HG03575 (cell line): ENCODE data around the gene C3orf20.
"Not testable (repeated sequence)": the region's sequence is repeated elsewhere in the genome, so short reads cannot be mapped to it uniquely, and the experiment has no call there.

Source experiments
- ATAC-seq: cut with Tn5 transposase; IDR thresholded peaks from one replicate; pipeline ENCODE4 v1.9.1; 2021; ENCODE audit not compliant: unreplicated experiment, insufficient number of reproducible peaks, low FRiP score; ENCODE audit errors: extremely low read depth

C3orf20 gene

DNA sequence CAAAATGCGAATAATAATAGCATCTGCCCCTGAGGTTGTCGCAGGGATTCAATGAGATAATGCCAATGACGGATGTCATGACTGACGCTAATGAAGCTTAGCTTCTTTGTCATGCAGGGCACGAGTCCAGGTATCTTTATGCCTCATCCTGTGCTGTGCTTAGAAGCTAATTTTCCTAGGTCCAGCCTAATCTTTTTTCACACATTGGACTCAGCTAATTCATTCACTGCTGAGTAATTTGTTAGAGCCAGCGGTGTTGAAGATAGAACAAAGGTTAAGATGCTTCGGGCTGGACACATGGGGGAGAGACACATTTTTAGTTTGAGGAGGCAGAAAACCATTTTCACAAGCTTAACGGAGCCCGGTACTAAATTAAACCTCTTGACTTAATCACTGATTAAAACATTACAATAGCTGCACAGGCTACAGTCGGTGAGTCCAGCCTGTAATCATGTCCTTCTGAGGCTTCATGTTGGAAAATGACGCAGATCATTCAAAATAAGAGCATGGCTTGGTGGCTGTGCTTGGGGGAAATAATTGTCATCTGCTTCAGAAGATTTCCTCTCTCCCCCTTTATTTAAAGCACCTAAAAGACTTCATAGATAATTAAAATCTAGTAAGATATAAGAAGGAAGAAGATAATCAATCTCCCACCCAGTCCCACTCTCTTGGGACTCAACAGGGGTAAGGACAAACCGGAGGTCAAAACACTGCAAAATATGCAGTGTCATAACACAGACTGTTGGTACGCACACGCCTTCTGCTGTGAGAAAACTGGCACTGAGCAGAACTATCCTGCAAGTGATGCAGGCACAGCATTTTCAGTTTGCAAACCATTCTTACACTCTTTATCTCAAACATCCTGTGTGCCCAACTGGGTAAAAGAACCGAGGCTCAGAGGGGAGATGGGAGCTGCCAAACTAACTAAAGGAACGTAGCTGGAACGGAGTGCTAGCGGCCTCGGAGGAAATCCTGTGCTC lies 26.7 kb upstream of the C3orf20 start:
- ATAC-seq, result no peak

DNA sequence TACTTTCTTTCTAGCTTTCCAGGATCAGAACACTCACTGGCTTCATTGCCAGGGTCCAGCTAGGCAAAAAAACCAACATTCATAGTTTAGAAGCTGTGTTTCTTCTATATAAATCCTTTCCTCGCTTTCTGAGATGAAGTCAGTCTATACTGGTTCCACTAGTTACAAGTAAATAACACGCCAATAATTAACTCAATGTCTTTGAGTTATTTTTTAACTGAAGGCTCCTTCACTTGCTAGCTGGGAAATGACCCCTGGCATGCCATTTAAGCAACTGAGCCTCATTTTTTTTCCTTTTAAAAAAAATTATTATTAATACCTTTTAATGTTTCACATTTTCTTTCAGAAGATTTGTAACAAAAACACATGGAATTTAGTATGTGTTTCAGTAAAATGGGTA lies 25.5 kb upstream of the C3orf20 start:
- ATAC-seq, result no peak

DNA sequence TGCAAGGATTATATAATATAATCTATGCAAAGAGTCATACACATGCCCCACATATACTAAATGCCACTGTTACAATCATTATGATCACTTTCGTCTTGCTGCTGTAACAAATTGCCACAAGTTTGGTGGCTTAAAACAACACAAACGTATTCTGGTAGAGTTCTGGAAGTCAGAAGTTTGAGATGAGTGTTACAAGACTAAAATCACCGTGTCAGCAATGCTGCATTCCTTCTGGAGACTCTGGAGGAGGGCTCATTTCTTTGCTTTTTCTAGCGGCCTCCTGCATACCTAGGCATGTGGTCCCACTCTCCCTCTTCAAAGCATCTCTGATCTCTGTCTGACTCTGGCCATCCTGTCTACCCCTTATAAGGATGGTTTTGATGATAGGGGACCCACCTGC lies 24.7 kb upstream of the C3orf20 start:
- no peak for ATAC-seq

DNA sequence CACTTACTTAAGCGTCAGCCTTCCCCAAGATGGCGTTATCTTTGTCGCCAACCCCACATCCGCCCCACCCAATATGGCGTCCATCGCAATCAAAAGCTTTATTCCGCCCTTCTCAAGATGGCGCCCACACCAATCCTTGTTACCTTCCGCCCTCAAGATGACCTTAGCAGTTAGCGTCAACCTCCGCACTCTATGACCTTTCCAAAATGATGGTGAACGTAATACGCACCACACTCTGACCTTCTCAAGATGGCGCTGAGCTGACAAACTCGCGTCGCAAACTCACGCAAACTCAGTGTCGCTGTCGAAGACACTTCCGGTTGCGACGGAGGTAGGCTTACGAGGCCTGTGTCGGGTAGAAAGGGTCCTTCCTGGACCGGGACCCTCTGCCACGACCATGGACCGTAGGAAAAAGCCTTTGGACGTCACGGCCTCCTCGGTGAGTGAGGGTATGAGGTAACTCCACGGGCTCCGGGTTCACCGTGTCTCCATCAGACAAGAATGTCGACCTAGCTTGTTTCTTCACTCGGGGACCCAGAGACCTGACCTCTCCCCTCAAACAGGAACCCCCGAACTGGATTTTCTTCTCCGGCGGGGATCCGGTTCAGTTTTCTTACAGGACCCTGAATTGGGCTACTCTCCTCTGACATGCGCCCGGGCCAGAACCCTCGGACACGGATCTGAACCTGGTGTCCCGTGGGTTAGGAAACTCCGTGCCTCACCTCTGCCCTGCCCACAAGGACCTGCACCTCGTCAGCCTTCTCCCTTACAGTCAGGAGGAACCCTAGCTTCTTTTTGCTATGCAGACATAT lies 23.3 kb upstream of the C3orf20 start, which contains the start of gene CCDC174:
CCDC174 (plus strand) TSS at position 323 of the 812 bp plus-strand sequence; CDS start at position 398, 75 bp downstream.
- peak; percentile 97 for ATAC-seq

DNA sequence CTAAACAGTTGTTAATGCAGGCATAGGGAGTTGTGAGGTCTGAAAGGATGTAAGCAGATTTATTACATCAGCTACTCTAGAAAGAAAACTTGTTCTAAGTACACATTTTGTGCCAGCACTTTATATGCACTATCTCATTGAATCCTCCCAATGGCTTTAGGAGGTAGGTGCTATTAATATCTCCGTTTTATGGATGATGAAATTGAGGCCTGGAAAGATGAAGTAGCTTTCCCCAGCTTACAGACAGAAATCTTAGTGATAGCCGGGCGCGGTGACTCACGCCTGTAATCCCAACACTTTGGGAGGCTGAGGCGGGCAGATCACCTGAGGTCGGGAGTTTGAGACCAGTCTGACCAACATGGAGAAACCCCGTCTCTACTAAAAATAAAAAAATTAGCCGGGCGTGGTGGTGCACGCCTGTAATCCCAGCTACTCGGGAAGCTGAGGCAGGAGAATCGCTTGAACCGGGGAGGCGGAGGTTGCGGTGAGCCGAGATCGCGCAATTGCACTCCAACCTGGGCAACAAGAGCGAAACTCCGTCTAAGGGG lies 22.5 kb upstream of the C3orf20 start:
- ATAC-seq, result not testable (repeated sequence)

DNA sequence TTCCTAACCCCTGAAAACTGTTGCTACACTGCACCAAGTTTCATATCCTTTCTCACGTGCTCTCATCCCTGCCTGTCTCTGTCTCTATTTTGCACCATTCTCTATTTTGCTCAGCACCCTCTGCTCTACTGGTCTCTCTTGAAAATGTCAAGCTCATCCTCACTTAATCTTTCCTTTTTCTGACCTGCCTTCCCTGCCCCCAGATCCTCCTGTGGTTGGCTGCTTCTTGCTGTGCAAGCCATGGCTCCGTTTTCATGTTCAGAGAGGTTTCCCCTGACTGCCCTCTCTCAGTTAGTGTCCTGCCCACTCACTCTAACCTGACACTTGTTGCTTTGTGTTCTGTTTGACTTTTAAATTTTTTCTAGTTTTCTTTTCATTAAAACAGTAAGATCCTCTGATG lies 17.4 kb upstream of the C3orf20 start:
- no peak for ATAC-seq

DNA sequence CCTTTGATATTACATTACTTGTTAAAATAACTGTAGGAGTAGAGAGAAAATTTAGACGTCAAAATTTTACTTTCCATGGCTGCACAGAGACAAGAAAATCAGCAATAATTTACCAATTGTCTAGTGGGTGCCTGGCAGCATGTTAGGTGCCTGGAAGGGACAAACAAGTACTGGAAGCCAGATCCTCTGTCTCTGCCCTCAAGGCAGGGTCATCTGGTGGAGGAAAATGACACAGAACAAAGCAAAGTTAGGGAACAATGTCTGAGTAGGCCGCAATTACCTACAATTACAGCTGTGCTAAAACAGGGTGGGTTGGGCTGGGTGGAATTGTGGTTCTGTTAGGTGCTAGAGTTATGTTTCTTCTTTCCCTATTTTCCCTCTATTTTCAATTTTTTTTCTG lies 16.0 kb upstream of the C3orf20 start:
- ATAC-seq, result no peak

DNA sequence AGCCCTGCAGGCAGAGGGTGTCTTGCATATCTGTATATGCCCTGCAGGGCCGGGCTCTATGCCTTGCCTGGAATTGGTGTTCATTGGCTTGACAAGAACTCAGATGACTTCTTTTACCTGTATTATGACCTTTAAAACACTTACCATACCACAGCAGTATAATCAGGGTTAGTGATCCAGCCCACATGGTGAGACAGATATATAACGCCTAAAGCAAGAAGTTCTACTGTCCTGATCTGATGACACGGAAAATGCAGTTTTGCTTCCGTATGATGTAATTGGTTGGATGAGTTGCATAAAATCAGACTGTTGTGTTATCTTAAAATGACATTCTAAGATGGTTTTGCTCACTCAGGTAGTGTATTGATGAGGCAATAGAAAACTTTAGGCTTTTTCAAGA lies 14.0 kb upstream of the C3orf20 start:
- no peak for ATAC-seq

DNA sequence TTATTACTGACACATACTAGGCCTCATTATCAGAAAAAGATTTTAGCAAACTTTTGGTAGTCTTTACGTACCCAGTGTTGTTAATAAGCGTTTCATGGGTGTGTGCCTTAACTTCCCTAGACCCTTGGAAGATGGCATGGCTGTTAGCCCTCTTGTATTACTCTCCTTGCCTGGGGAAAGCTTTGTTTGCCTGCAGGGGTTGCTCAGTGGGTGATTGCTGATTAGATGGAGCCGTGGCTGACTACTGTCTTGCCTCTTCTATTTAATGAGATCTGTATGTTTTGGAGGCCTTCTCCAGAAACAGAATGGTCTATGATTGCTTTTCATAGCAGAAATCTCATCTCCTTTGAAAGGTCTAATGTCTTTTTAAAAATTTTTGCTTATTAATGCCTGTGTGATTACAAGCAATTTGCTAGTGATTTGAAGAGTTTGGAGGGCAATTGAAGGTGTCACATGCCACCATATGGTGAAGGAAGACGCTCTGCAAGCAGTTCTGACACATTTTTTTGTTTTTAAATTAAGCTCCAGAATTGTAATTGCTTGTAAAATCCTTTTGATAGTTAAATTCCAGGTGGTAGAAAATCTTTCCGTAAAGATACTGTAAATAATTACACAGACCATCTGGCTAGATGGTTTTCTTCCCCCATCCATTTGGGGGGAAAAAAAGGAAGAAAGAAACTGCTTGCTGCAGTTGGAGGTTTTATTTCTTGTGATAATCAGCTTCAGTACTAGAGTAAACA lies 11.4 kb upstream of the C3orf20 start:
- ATAC-seq, result no peak

DNA sequence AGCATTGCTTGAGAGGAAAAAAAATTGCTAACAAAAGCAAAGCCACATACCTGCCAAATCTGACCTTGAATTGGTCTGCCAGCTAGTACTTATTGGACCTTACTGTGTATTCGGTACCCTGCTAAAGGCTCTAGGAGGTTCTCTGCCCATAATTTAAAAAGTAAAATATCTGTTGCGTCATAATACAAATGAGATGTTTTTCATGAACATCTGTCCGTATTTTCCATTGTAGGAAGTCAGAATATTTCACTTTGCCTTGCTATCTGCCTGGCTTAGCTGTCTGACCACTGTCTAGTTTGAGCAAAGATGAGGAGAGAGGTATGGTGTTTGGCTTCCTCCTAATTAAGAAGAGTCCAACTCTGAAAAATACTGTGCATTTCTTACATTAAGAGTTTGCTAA lies 10.8 kb upstream of the C3orf20 start:
- ATAC-seq, result no peak

DNA sequence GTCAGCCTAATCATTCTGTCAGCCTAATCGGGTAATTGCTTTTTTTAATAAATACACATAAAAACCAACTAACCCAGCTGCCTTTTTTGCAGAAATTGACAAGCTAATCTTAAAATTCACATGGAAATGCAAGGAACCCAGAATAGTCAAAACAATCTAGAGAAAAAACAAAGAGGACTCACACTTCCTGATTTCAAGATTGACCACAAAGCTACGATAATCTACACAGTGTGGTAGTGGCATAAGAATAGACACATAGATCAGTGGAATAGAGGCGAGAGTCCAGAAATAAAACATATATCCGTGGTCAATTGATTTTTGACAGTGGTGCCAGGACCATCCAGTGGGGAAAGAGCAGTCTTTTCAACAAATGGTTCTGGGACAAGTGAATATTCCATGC lies 2.4 kb upstream of the C3orf20 start:
- ATAC-seq, result no peak

DNA sequence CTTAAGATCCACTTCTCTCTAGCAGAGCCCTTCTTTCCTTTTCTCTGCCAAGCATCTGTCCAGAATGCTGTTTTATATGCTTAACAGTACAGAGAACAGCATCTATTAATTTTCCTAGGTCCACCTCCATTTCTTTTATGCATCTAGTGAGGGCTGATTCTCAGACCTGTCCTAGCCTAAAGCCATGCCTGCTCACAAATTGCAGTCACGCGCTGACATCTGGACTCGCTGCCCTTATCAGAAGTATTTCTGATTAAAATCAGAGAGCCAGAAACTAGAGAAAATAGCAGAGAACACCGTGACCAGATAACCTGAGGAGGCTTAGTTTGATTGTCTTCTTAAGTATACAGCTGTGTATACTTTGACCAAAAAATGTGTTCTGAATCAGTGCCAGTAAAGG lies 1.9 kb downstream of the C3orf20 start:
- ATAC-seq, result no peak

DNA sequence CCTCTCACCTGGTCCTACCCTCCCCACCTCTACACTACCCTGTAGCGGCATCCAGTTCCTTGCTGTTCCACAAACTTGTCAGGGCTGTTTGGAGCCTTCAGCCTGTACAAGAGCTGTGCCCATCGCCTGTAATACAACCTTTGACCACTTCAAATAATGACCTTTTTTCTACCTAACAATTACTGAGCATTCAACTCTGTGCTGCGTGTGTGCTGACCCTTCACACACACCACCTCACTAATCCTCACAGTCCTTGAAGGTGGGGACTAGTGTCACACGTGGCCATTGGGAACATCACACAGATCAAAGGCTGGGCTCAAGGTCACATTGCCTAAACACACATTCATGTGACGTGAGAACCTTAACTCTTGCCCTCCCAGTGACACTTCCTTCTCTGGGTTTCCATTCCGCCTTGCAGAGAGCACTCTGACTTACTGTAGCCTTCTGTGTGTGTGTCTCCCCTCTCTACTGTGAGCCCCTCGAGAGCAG lies 3.1 kb downstream of the C3orf20 start:
- no peak for ATAC-seq

DNA sequence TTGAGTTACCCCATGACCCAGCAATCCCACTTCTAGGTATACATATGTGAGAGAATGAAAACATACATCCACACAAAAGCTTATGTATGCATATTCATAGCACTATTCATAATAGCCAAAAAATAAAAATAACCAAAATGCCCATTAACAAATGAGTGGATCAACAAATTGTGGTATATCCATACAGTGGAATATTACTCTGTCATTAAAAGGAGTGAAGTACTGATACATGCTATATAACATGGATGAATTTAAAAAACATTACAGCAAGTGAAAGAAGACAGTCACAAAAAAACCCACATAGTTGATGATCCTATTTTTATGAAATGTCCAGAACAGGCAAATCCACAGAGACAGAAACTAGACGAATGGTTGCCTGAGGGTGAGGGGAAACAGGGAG lies 5.2 kb downstream of the C3orf20 start:
- no peak for ATAC-seq

DNA sequence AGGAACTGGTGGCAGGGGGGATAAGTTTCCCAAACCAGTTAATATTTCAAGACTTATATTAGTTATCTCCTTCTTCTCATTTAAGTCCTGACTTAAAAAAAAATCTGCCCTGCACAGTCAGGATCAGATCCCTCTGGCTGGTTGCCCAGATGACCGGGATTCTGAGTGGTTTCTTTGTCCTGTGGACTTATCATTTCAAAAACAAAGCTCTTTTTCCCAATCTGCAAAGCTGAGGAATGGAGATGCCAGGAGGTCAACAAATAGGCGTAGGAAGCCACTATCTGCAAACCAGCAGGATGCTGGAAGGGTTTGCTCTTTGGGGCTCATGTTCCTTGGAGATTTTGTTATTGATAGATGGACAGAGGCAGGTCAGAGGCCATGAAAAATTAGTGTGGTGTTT lies 5.8 kb downstream of the C3orf20 start:
- ATAC-seq, result no peak

DNA sequence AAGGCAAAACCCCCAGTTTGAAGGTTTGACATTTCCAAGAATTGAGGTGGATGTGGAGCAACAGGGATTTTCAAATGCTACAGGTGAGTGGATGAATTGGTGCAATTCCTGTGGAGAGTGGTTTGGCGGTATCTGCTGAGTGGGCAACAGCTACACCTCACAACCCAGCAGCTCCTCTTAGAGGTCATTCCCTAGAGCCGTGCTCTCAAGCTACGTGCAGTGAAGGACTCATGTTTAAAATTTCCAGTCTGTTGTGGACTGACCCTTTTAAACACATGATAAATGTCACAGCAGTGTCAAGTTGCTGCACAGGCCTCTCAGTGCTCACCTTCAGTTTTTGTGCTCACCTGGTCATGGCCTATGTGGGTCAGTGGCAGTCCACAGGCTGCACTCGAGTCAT lies 9.5 kb downstream of the C3orf20 start:
- no peak for ATAC-seq

DNA sequence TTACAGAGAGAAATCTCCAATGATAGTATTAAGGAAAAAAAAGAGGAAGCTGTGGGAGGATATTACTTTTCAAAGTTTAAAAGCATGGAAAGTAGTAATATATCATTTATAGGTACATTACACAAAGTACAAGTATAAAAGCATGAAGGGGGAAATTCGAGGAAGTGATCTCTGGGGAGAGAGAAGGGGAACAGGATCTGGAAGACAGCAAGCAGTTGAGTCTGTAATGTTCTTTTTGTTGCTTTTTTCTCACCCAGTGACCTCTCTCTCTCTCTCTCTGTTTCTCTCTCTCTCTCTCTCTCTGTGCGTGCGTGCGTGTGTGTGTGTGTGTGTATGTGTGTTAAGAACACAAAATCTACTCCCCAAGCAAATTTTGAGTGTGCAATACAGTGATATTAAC lies 10.2 kb downstream of the C3orf20 start:
- no peak for ATAC-seq

DNA sequence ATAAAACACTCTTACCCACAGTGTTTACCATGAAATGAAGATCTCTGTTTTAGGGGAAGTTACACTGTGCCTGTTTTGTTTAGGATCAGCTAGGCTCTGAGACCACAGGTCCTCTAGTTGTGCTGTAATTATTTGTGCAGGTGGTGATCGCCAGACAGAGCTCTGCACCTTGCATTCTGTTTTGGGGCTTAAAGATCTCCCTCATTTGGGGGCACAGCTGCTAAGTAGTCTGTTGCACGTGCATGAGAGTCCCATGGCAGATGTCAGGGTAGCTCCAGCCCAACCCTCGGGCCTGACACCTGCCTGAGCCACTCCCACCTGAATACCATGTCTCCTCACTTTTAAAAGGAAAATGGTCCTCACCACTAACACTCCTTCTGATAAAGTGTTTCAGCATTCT lies 12.4 kb downstream of the C3orf20 start:
- no peak for ATAC-seq

DNA sequence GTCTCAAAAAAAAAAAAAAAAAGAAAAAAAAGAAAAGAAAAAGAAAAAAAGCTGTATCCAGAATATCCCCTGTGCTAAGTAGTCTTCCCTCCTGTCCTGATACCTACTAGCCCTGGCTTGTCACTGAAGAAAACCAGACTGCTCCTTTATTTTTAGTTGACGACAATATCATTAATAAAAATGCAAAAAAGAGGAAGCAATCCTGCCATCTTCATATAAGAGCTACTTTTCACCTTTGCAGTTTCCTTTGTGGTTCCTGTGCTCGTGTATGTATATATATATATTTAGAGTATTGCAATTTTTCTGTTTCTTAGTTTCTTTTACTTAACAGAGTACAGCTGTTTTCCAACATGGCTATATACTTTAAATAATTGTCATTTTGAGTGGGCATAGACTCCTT lies 13.6 kb downstream of the C3orf20 start:
- ATAC-seq, result no peak
